T-helper 2 cell (primary cell): Measurements from ENCODE around the gene ZNRF1.
A peak's percentile ranks its signal among the peaks of the same experiment; 100 is the strongest.

Source experiments
- DNase-seq, 5 experiments: peaks; one replicate each; pipeline versions ENCODE4 v3.0.0 to v3.0.0-alpha.2; 2012 to 2022

Gene ZNRF1

GRCh38 chr16:75027520-75028300, 28.9 kb downstream of the ZNRF1 start:
- no peak for DNase-seq

- no peak for DNase-seq
Measured at GRCh38 chr16:75028544-75029135, 29.8 kb downstream of the ZNRF1 start.

- peak in 1 of 5 experiments; percentile 15 for DNase-seq
Measured at GRCh38 chr16:75029854-75030253, 31.0 kb downstream of the ZNRF1 start.

- no peak for DNase-seq
Measured at GRCh38 chr16:75032655-75033054, 33.8 kb downstream of the ZNRF1 start.

- DNase-seq, result no peak
Measured at GRCh38 chr16:75035410-75035968, 36.7 kb downstream of the ZNRF1 start.

- DNase-seq, result no peak
Measured at GRCh38 chr16:75038036-75038858, 39.4 kb downstream of the ZNRF1 start.

GRCh38 chr16:75039941-75040340, 41.1 kb downstream of the ZNRF1 start:
- no peak for DNase-seq

- no peak for DNase-seq
Measured at GRCh38 chr16:75042426-75043174, 43.8 kb downstream of the ZNRF1 start.

- DNase-seq, result no peak
Measured at GRCh38 chr16:75043175-75043895, 44.5 kb downstream of the ZNRF1 start.

GRCh38 chr16:75044800-75045361, 46.1 kb downstream of the ZNRF1 start:
- no peak for DNase-seq

GRCh38 chr16:75045424-75045823, 46.6 kb downstream of the ZNRF1 start:
- no peak for DNase-seq

- DNase-seq, result no peak
Measured at GRCh38 chr16:75048054-75048453, 49.2 kb downstream of the ZNRF1 start.

GRCh38 chr16:75048530-75048929, 49.7 kb downstream of the ZNRF1 start:
- DNase-seq, result no peak

GRCh38 chr16:75052481-75053202, 53.8 kb downstream of the ZNRF1 start:
- no peak for DNase-seq

- DNase-seq, result no peak
Measured at GRCh38 chr16:75053791-75054555, 55.1 kb downstream of the ZNRF1 start.

- no peak for DNase-seq
Measured at GRCh38 chr16:75054556-75054947, 55.7 kb downstream of the ZNRF1 start.

GRCh38 chr16:75058806-75059205, 60.0 kb downstream of the ZNRF1 start:
- no peak for DNase-seq

GRCh38 chr16:75059411-75059810, 60.6 kb downstream of the ZNRF1 start:
- DNase-seq, result no peak

GRCh38 chr16:75060723-75061122, 61.9 kb downstream of the ZNRF1 start:
- no peak for DNase-seq

- DNase-seq, result no peak
Measured at GRCh38 chr16:75061669-75062068, 62.8 kb downstream of the ZNRF1 start.
